Measurements from ENCODE around the gene HLCS.

DNA sequence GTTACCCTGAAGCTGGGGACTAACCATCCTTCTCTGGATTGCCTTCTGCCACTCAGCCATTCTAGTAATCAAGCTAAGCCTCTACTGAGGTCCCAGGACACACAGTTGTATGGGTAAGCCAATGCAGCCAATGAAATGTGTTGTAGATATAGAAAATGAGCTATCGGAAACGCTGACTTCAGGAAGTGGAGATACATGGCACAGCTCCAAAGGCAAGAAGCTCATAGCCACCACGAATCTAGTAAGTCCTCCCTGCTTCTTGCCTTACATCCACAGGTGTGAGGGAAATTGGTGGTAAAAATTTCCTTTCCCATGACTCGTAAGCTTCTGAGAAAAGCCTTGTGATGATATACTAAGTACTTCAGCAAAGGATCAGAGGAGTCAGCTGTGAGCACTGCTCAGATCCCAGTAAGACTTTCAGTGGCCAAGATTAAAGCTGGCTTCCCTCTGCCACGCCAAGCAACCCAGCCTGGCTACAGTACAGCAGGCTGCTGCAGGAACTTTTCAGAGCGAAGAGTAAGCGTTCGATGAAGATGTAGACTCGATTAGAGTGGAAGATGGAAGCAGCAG, 149.8 kb downstream of the HLCS start:
- TF ChIP-seq, protein P1, sequence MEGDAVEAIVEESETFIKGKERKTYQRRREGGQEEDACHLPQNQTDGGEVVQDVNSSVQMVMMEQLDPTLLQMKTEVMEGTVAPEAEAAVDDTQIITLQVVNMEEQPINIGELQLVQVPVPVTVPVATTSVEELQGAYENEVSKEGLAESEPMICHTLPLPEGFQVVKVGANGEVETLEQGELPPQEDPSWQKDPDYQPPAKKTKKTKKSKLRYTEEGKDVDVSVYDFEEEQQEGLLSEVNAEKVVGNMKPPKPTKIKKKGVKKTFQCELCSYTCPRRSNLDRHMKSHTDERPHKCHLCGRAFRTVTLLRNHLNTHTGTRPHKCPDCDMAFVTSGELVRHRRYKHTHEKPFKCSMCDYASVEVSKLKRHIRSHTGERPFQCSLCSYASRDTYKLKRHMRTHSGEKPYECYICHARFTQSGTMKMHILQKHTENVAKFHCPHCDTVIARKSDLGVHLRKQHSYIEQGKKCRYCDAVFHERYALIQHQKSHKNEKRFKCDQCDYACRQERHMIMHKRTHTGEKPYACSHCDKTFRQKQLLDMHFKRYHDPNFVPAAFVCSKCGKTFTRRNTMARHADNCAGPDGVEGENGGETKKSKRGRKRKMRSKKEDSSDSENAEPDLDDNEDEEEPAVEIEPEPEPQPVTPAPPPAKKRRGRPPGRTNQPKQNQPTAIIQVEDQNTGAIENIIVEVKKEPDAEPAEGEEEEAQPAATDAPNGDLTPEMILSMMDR (optimal IDR thresholded peaks at IDR 0.05 in 1 of 3, IDR thresholded peaks at IDR 0.05 in 1 of 3, conservative IDR thresholded peaks at IDR 0.05 in 1 of 3; ENCODE audit: extremely low read depth in 1 of 3, insufficient read depth in 2 of 3, low read length in 3 of 3): no peak
- TF ChIP-seq EZH2 (IDR thresholded peaks at IDR 0.05; ENCODE audit: low read length): no peak
